ENCODE results near the gene TRIO. TPM values are rescaled to one million over a fixed set of nuclear protein-coding genes. Genes with fewer than 3 reads are reported as not detected.
A peak's percentile ranks its signal among the peaks of the same experiment; 100 is the strongest.

Gene TRIO
- total RNA-seq, 1 donor from 2014 or later = 163 TPM

GRCh38 chr5:14266171-14266570 is 123.0 kb downstream of the TRIO start:
- Mint-ChIP-seq H3K4me3 (ENCODE audit: low read depth) (peak overlapping the region; percentile 12), H3K9me3 (ENCODE audit: low read depth) (no peaks in the 10 kb centered on the region), H3K27ac (no peak overlapping the region), H3K27me3 (no peaks in the 10 kb centered on the region), H3K36me3 (ENCODE audit: insufficient read depth) (no peaks in the 10 kb centered on the region), H3K4me1 (ENCODE audit: low read depth) (peaks cover 69% of the 10 kb centered on the region)
- no peak for TF ChIP-seq CTCF (IDR thresholded peaks at IDR 0.05; ENCODE audit: unreplicated experiment)
- DNase-seq (ENCODE audit: low spot score, unreplicated experiment) = no peak

- no peak overlapping the region for H3K4me3 Mint-ChIP-seq (ENCODE audit: low read depth)
- no peak for TF ChIP-seq CTCF (IDR thresholded peaks at IDR 0.05; ENCODE audit: unreplicated experiment)
- no peaks in the 10 kb centered on the region for H3K27me3 Mint-ChIP-seq
- no peak for DNase-seq (ENCODE audit: low spot score, unreplicated experiment)
- H3K4me1 Mint-ChIP-seq (ENCODE audit: low read depth) = peaks cover 66% of the 10 kb centered on the region
- no peaks in the 10 kb centered on the region for H3K36me3 Mint-ChIP-seq (ENCODE audit: insufficient read depth)
- H3K9me3 Mint-ChIP-seq (ENCODE audit: low read depth) = no peaks in the 10 kb centered on the region
- no peak overlapping the region for H3K27ac Mint-ChIP-seq
Measured at GRCh38 chr5:14266686-14267085, 123.5 kb downstream of the TRIO start.

- H3K4me1 Mint-ChIP-seq (ENCODE audit: low read depth) = peaks cover 68% of the 10 kb centered on the region
- H3K36me3 Mint-ChIP-seq (ENCODE audit: insufficient read depth) = no peaks in the 10 kb centered on the region
- no peaks in the 10 kb centered on the region for H3K27me3 Mint-ChIP-seq
- no peaks in the 10 kb centered on the region for H3K9me3 Mint-ChIP-seq (ENCODE audit: low read depth)
- H3K4me3 Mint-ChIP-seq (ENCODE audit: low read depth) = no peak overlapping the region
- no peak for DNase-seq (ENCODE audit: low spot score, unreplicated experiment)
- H3K27ac Mint-ChIP-seq = peak overlapping the region; percentile 73
- TF ChIP-seq CTCF (IDR thresholded peaks at IDR 0.05; ENCODE audit: unreplicated experiment) = peak; percentile 14
Measured at GRCh38 chr5:14267166-14267838, 124.2 kb downstream of the TRIO start.

GRCh38 chr5:14267991-14268708 is 125.0 kb downstream of the TRIO start:
- no peak for DNase-seq (ENCODE audit: low spot score, unreplicated experiment)
- Mint-ChIP-seq H3K9me3 (ENCODE audit: low read depth) (no peaks in the 10 kb centered on the region), H3K36me3 (ENCODE audit: insufficient read depth) (no peaks in the 10 kb centered on the region), H3K27ac (peak overlapping the region; percentile 30), H3K4me1 (ENCODE audit: low read depth) (peaks cover 67% of the 10 kb centered on the region), H3K27me3 (no peaks in the 10 kb centered on the region), H3K4me3 (ENCODE audit: low read depth) (no peak overlapping the region)
- TF ChIP-seq CTCF (IDR thresholded peaks at IDR 0.05; ENCODE audit: unreplicated experiment) = no peak

GRCh38 chr5:14268738-14269137 is 125.6 kb downstream of the TRIO start:
- H3K36me3 Mint-ChIP-seq (ENCODE audit: insufficient read depth) = no peaks in the 10 kb centered on the region
- peak overlapping the region; percentile 82 for H3K27ac Mint-ChIP-seq
- TF ChIP-seq CTCF (IDR thresholded peaks at IDR 0.05; ENCODE audit: unreplicated experiment) = no peak
- no peak for DNase-seq (ENCODE audit: low spot score, unreplicated experiment)
- H3K27me3 Mint-ChIP-seq = no peaks in the 10 kb centered on the region
- peaks cover 63% of the 10 kb centered on the region for H3K4me1 Mint-ChIP-seq (ENCODE audit: low read depth)
- H3K9me3 Mint-ChIP-seq (ENCODE audit: low read depth) = no peaks in the 10 kb centered on the region
- no peak overlapping the region for H3K4me3 Mint-ChIP-seq (ENCODE audit: low read depth)

Measured in progenitor cell of endocrine pancreas (in vitro differentiated cells).